ENCODE results near the gene KRTAP5-2. TPM values are rescaled to one million over a fixed set of nuclear protein-coding genes. Genes with fewer than 3 reads are reported as not detected.

The KRTAP5-2 gene
- total RNA-seq, 1 experiment from 2014 or later = not detected

DNA sequence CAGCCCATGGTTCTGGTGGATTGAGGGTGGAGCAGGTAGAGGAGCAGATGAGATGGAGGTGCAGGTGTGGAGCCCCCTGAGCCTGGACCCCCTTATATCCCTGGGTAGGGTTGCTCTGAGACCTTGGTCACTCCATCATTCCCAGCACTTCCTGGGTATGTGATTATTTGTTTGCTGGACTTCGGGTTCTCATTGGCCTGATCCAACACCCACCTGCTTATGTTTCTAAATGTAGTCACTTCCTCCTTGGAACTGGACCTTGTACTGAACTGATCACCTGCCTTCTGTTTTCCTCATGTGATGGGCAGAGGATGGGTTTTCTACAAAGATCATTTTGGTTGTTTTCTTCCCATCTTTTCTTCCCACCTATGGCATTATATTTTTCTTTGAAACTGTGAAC, 24.0 kb upstream of the KRTAP5-2 start, which contains the start of gene KRTAP5-4:
KRTAP5-4 (minus strand) TSS at position 53 of the 400 bp plus-strand sequence; CDS start at position 8, 45 bp downstream.
- H3K9ac ChIP-seq (ENCODE audit: extremely low read depth, insufficient read length, low read length) = no peak within 1 kb of the TSS
- no peaks in the 10 kb centered on the region for H3K79me2 ChIP-seq (ENCODE audit: insufficient read depth, low read length)
- 0 out of 7 replicates have a peak, but pooled peaks cover 0 to 7% (median 0%) of the 10 kb centered on the region in 3 experiments for H3K36me3 Mint-ChIP-seq (ENCODE audit: insufficient read depth in 1 of 3, low read depth in 3 of 3)
- H4K91ac ChIP-seq (ENCODE audit: insufficient read length, low read depth, low read length) = no peak within 1 kb of the TSS
- H3K27me3 Mint-ChIP-seq (ENCODE audit: low read depth) = peaks cover 61% of the 10 kb centered on the region
- no peak within 1 kb of the TSS for H3K23ac ChIP-seq (ENCODE audit: insufficient read length, low read depth, low read length)
- H2AFZ ChIP-seq (ENCODE audit: low read length) = no peak within 1 kb of the TSS
- no peaks in the 10 kb centered on the region for H3K27me3 ChIP-seq (ENCODE audit: insufficient read depth, low read length)
- H3K79me1 ChIP-seq (ENCODE audit: insufficient read depth, low read depth, low read length, poor library complexity, severe bottlenecking) = no peaks in the 10 kb centered on the region
- no peak within 1 kb of the TSS for H2AK5ac ChIP-seq (ENCODE audit: insufficient read length, low read length)
- no peak for TF ChIP-seq CTCF (conservative IDR thresholded peaks at IDR 0.05)
- H2BK120ac ChIP-seq (ENCODE audit: low read depth, low read length, poor library complexity, severe bottlenecking) = no peak within 1 kb of the TSS
- no peaks in the 10 kb centered on the region for H3K4me1 ChIP-seq (ENCODE audit: insufficient read depth, low read length)
- no CpG with 5 or more reads among the region's 1 CpG for WGBS (ENCODE audit: extremely low coverage, insufficient read length, low lambda C conversion rate)
- H3K9me3 ChIP-seq (ENCODE audit: control insufficient read depth, low read depth, low read length) = no peaks in the 10 kb centered on the region
- H2BK12ac ChIP-seq (ENCODE audit: insufficient read length, low read depth, low read length) = no peak within 1 kb of the TSS
- no peaks in the 10 kb centered on the region for H4K20me1 ChIP-seq (ENCODE audit: control insufficient read depth, insufficient read depth, insufficient read length)
- no peak within 1 kb of the TSS for H3K4ac ChIP-seq (ENCODE audit: low read depth, low read length)
- H3K23me2 ChIP-seq (ENCODE audit: insufficient read length, low read depth, low read length, poor library complexity, severe bottlenecking) = no peaks in the 10 kb centered on the region
- no peak within 1 kb of the TSS for H3K4me3 Mint-ChIP-seq
- no peak within 1 kb of the TSS for H3K18ac ChIP-seq (ENCODE audit: insufficient read length, low read depth, low read length)
- H3K4me1 Mint-ChIP-seq = peaks cover 0 to 5% of the 10 kb centered on the region in 2 experiments; a peak in 2 of 4 replicates
- no peak within 1 kb of the TSS for H3K56ac ChIP-seq (ENCODE audit: insufficient read length, low read depth, low read length)
- no peak within 1 kb of the TSS for H2BK5ac ChIP-seq (ENCODE audit: insufficient read length, low read length)
- H3K4me2 ChIP-seq (ENCODE audit: insufficient read depth, insufficient read length, low read length) = no peak within 1 kb of the TSS
- H2BK20ac ChIP-seq (ENCODE audit: low read depth, low read length, poor library complexity, severe bottlenecking) = no peak within 1 kb of the TSS
- H4K8ac ChIP-seq (replicated peaks; ENCODE audit: insufficient read length, low read depth, low read length) = no peak within 1 kb of the TSS
- H2BK15ac ChIP-seq (ENCODE audit: low read depth, low read length) = no peak within 1 kb of the TSS
- H4K5ac ChIP-seq (ENCODE audit: insufficient read length, low read depth, low read length) = no peak within 1 kb of the TSS
- H3K9me3 Mint-ChIP-seq = peaks cover 4 to 8% of the 10 kb centered on the region in 2 experiments
- H3T11ph ChIP-seq (ENCODE audit: low read length) = no peak within 1 kb of the TSS
- H3K27ac Mint-ChIP-seq = no peak within 1 kb of the TSS; a peak in 1 of 7 replicates
- no peak within 1 kb of the TSS for H3K27ac ChIP-seq (ENCODE audit: insufficient read length, low read depth, low read length)
- no peak for DNase-seq
- no peak within 1 kb of the TSS for H3K14ac ChIP-seq (ENCODE audit: insufficient read depth, low read length)

All from H9 (cell line).